Left cardiac atrium (tissue), 4 donors: Measurements from ENCODE around the gene ADAT1. TPM values are rescaled to one million over a fixed set of nuclear protein-coding genes. Genes with fewer than 3 reads are reported as not detected.
A peak's percentile ranks its signal among the peaks of the same experiment; 100 is the strongest.
"Not testable (repeated sequence)": the region's sequence is repeated elsewhere in the genome, so short reads cannot be mapped to it uniquely, and the experiment has no call there.

Source experiments
- ATAC-seq, 2 donors: fragments of 200-7000 bp; cut with Tn5 transposase; one replicate each; pipeline ENCODE4 v1.9.1; 2020; ENCODE audit warnings: mild to moderate bottlenecking in 2 of 2, moderate library complexity in 2 of 2
- DNase-seq: peaks from one replicate; pipeline ENCODE4 v3.0.0-alpha.2; 2020
- intact Hi-C, 2 donors: fragments of 100-400 bp; cut with DNase I; formaldehyde crosslinking; loops; one replicate each; pipeline versions ENCODE4 v1.14.1 to v1.15.1; 2022 to 2023
- total RNA-seq, 2 donors: library from RNA; stranded (reverse); fragmentation: NEBNext Ultra II Directional; extraction: Animal tissue kit (Norgen Biotek cat#: 25700); gene quantifications; one replicate each; pipeline ENCODE4 v1.2.1, GENCODE V29; 2021
- donor health status: DM: no; HTN: yes; CAD: no.
- donor health status: DM: no; HTN: yes; CAD: no; lungs with severe emphysema.
- donor health status: DM: yes; HTN: yes; CAD: no.
- donor health status: Dilated cardiomyopathy.

ADAT1 gene
- total RNA-seq, 2 donors from 2014 or later = 18.6 to 25.3 TPM

DNA sequence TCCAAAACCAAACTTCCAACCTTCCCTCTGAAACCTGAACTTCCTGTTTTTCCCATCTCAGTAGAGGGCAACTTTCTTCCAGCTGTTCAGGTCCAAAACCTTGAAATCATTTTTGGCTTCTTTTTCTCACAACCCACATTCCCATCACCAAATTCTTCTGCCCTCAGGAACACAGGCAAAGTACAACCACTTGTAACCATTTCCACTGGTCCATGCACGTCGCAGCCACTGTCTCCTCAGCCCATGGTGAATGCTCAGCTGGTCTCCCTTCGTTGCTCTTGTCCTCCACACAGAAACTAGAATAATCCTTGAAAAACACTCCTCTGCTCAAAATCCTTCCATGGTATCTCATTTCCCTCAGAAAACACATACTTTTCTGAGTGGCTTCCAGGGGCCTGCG, 3.7 kb upstream of the ADAT1 start:
- DNase-seq (no peak), ATAC-seq (no peak)
- intact Hi-C loops = no loop called here

DNA sequence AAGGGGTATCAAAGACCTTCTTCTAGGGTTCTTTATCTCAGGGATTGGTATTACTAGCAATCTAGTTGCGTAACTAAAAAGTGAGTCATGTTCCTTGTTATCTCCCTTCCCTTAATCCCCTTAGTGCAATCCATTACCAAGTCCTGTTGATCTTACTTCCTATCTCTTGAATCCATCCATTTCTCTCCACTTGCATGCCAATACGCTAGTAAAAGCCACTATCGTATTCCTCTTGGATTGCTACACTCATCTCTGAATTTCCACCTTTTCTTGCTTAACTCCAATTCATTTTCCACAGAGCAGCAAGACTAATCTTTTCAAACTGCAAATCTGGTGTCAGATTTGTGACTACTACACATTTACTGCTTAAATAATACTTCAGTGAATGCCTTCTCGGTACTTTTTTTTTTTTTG, 1.8 kb upstream of the ADAT1 start:
- no peak for ATAC-seq
- intact Hi-C loops = no loop called here
- DNase-seq = no peak

DNA sequence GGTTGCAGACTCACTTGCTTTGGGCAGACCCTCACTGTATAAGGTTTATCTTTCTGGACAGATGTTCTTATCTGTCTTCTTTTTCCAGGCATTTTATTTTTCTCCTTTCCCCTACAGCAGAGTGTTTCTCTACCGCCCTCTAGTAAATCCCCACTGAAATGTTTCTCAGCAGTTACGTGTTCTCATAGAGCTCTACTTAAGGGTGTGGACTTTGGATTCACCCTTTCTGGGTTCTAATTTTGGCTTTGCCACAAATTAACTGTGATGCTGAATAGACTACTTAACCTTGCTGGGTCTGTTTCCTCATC, 2.0 kb downstream of the ADAT1 start:
- DNase-seq (no peak), ATAC-seq (peak in 1 of 2 donors; percentile 9)
- intact Hi-C loops = no loop called here

DNA sequence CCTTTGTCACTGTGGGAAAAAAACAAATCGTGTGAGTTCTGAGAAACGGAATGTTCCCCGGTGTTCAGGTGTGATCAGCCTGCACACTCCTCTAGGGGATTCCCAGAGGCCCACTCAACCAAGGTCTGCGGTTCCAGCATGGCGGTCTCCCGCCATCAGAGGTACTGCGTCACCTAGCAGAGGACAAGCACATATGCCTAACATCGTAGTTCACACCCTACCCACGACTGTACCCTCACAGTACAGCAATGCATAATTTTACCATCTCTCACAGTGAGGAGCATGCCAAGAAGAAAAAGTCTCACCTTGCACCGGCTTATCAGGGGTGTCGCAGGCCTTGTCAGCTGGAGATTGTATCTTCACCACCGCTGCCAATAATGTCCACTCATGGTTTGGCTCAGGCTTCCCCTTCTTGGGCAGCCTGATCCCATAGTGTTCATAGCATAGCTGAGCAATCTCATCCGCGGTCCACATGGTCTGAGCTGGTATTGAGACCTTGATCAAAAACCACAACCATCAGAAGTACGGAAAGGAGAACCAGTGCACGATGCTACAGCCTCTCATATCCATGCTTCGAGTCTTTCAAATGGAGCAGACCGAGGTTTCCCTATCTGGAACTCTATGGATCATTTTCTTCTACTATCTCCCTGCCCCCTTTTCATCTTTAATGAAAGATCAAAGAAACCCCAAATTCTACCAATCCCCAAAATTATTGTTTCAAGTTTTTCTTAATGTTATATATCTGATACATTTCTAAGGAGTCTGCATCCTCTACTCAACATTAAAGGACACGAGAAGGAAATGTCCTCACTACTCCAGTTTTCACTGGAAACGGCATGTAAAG, 2.5 kb downstream of the ADAT1 start:
- intact Hi-C loops = no loop called here
- no peak for DNase-seq
- ATAC-seq = no peak

DNA sequence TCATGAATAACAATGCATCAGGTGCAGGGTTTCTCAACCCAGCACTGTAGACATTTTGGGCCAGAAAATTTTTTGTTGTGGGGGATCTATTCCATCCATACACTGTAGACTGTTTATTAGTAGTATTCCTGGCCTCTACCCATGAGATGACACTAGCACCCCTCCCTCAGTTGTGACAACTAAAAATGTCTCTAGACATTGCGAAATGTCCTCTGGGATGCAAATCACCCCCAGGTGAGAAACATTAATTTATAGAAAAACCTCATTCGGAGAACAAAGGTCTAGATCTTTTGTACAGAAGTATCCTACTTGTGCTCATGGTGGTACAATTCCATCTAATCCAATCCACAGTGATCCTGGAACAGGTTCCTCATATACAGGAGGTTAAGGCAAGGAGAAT, 4.3 kb downstream of the ADAT1 start:
- DNase-seq (no peak), ATAC-seq (no peak)
- intact Hi-C loops = no loop called here

DNA sequence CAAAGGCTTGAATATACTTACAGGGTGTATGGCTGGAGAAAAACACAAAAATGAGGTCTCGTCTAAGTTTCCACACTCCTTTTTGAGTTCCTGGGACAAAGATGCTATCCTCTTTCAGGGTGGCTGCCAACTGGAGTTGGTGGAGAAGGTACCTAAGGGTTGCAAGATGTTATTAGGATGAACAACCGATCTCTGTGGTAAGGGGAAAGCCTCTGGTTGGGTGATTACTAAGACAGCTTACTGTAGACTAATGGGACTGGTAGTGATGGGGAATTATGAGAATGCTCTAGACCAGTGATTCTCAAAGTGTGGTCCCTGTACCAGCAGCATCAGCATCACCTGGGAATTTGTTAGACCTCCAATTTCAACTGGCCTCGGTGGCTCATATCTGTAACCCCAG, 6.0 kb downstream of the ADAT1 start:
- intact Hi-C loops = no loop called here
- DNase-seq = no peak
- no peak for ATAC-seq

DNA sequence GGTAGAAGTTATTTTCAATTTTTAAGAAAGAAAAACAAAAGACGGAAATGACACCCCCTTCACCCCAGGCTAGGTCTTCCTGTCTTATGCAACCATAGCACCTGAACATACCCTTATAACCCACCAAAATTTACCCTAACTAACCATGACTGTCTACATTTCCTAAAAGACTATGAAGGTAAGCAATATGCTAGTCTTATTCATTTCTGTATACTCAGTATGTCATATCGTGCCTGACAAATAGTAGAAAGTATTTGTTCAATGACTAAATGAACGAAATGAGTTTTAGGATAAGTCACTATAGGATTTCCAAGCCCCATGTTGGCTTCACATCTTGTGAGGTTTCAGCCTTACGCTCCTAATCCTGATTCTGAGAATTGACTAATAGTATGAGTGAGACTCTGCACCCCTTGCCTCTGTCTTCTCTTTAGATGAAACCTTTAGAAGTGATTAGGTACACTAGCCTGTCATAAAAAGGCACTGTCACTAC, 6.5 kb downstream of the ADAT1 start:
- DNase-seq (no peak), ATAC-seq (no peak)
- intact Hi-C loops = no loop called here

DNA sequence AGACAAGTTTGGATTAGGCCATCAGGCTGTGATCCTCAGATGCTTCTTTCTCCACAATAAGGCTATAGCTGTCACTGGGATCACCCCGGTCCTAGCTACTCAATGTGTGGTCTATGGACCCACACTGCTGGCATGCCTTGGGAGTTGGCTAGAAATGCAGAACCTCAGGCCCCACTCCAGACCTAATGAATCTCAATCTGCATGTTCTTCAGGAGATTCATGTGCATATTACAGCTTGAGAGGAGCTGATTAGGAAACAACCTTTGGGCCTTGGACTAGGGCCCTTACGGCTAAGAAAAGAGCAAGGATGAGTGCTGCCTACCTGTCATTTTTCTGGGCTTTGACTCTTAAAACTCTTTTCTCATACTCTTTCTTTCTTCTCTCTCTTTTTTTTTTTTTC, 7.5 kb downstream of the ADAT1 start:
- DNase-seq = no peak
- intact Hi-C loops = no loop called here
- no peak for ATAC-seq

DNA sequence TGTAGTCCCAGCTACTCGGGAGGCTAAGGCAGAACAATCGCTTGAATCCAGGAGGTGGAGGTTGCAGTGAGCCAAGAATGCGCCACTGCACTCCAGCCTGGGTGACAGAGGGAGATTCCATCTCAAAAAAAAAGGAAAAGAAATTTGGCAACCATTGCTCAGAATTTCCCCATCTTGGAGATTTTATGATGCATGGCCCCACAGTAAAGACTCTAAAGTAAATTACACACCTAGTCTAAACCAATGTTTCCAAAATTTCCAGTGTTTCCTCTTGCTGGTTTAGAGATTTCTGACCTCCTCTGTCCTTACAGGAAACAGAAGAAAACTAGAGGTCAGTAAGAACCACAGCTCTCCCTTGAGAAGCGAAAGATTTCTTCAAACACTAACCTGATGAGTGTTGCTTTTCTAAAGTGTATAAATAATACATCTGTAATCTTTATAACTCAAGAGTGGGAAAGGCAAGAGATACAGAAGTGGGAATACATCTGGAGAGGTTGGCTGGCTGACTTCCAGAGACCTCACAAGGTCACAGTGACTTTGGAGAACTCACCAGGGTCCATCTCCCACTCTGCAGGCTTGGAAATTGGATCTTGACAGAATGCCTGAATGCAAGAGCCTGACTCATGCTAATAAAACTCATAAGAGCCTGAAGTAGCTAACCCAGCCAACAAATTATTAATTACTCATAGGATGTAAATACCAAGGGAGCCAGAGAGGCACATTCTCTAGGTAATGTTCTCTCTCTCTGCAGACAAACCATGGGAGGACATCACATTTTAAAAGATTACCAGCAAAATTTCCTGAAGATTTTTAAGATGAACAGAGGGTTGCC, 8.8 kb downstream of the ADAT1 start:
- ATAC-seq (peak in 1 of 2 donors; percentile 47), DNase-seq (no peak)
- intact Hi-C loops = no loop called here

DNA sequence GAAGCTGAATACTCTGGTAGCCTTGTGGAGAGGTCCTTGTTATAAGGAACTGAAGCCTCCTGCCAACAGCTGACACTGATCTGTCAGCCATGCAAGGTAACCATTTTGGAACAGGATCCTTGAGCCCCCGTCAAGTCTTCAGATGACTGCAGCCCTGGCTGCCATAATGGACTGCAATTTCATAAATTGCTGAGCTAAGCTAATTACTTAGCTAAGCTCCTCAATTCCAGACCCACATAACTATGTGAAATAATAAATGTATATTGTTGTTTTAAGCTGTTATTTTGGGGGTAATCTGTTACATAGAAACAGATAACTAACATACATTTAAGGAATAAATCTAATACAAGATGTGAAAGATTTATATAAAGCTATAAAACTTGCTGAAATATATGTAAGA, 16.6 kb downstream of the ADAT1 start:
- intact Hi-C loops = no loop called here
- no peak for ATAC-seq
- DNase-seq = no peak

DNA sequence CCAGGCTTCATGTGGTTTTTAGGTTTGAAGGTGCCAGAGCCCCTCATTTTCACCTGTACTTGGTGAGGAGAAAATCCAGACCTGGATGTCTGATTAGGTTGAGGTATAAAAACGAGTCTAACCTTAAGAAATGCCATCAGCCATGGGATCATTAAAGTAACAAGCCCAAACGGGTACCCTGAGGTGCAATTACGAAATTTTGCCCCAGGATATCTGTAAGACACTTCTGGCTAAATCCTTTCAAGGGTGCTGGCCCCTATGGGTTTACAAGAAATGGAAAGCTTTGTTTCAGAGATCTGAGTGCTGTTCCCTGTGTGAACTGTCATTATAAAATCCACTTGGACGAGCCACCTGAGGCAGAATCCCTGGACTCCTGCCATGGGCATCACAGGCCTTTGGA, 19.8 kb downstream of the ADAT1 start:
- no peak for DNase-seq
- intact Hi-C loops = no loop called here
- no peak for ATAC-seq

DNA sequence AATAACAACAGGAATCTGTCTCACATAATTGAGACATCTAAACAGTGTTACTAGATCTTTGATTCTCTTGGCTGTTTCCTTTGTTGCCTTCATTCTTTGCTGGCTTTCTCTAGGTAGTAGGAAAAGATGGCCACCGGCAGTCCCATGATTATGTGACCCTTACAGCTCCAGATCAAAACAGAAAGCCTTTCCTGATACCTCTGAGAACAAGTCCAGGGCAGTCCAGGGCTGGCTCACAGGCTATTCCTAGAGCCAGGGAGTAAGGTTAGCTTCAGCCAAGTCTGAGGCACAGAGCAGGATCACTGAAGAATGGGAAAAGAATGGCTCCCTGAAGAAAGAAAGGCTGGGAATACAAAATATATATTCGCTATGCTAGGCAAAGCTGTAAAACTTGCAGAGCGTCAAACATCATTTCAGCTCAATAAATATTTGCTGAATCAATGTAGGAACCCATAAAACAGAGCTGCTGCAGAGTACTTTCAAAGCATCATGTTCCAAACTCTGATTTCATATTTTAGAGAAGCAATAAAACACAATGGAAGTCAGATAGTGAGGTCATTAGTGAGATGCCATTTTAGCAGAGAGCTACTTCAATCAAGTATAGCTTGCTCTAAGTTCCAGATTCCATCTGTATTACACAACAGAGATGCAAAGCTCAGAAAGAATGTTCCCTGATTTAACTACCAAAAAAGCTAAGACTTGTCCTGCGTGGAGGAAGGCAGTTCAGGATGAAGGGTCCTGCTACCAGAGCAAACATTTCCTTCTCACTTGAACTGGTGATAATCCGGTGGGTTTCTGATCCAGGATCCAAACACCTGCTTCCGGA, 23.4 kb downstream of the ADAT1 start:
- DNase-seq (no peak), ATAC-seq (no peak)
- intact Hi-C loops = no loop called here

DNA sequence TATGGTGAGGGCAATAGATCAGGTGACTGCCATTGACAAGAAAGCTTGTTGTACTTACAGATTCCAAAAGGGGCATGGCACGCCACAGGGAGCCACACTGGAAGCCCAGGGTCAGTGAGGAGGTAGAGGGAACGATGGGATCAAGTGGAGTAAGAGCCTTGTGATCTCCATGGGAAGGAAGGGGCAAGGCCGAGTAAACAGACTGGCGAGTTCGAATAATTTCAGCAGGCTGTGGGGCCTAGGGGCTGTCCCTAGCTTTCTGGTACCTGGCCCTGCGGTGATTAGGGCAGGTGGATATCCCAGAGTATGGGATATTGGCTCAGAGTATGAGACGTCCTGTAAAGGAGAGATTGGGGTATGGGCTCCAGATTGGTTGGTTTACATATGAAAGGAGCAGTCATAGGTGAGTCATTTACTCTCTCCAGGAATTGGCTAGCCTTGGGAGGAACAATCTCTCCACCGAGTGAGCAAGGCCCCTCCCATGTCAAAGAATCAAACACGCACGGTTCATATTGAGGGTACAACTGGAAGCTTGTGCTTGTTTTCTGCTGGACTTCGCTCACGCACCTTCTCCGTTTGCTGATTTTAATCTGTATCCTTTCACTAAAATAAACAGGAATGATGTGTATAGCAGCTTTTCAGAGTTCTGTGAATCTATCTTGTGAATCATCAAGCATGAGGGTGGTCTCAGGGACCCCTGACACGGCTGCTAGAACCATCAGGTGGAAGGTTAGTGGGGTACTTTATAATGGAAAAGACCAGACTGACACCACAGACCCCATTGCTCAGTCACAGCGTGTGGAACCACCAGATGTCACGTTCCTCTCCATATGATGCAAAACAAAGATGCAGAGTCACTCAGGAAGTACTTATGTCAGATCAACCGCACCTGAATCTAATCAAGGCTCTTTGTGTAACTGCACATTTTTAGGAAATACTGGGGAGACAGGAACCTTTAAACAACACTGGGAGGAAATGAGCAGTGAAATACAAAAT, 29.0 kb downstream of the ADAT1 start:
- intact Hi-C loops = no loop called here
- ATAC-seq (no peak), DNase-seq (no peak)

DNA sequence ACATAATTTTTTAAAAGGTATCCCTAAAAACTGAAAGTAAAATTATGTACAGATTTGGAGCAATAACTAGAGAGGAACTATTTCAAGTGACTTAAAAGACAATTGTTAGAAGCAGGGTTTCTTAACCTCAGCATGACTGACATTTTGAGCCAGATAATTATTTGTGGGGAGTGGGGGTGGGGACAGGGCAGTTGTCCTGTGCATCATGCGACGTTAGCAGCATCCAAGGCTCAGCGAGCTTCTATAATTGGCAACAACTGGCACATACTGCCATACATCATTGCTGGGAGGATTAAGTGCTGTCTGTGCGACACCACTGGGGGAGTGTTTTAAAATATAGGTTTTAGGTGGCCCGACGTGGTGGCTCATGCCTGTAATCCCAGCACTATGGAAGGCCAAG, 29.8 kb downstream of the ADAT1 start:
- intact Hi-C loops = no loop called here
- DNase-seq = no peak

DNA sequence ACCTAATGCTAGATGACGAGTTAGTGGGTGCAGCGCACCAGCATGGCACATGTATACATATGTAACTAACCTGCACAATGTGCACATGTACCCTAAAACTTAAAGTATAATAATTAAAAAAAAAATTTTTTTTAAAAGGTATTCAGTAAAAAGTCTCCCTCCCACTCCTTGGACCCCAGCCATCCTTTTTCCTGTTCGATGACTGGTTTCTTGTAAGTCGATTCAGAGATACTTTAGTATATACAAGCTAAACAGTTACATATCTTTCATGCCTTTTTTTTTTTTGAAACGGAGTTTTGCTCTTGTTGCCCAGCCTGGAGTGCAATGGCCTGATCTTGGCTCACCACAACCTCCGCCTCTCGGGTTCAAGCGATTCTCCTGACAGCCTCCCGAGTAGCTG, 31.2 kb downstream of the ADAT1 start:
- DNase-seq, intact Hi-C loops, ATAC-seq: not testable (repeated sequence)

More for the DNA sequence above, 29.8 kb downstream of the ADAT1 start:
- ATAC-seq = no peak

DNA sequence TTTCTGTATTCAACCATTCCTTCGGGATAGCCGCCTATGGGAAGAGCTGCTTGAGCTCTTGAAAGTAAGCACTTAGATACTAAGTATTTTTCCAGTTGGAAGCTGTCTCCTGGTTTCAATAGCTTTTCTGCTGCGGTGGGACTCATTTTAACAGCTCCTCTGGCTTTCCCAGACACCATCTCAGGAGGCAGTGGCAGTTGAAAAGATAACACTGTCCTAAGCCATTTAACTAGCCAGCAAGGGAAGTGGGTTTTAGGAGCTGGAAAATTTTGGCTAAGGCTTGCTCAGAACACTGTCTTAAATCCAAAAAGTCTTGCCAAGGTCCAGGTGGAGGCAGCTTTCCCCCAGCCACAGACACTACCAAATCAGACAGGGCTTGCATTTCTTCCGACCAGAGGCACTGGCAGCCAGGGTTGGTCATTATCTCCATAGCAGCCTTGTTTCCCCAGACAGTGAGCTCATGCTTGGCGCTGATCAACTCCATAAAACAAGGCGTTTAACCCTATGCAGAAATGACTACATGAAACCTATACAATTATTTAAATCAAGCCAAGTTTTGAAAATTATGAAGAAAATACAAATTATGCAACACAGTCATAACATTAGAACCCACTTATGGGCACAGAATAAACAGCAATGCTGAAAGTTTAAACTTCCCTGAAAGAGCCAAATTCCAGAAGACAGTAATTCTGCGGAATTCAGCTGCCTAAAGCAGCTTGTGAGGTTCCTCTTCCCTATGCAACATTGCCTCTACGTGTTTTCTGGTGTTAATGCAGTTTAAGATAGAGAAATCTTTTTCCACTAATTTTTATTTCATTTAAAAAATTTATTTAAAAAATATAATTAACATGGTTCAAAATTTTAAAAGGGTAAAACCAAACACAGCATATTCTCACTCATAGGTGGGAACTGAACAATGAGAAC, 31.9 kb downstream of the ADAT1 start:
- DNase-seq (peak; percentile 81), ATAC-seq (peak; percentile 92 to 94)
- intact Hi-C loops = no loop called here

DNA sequence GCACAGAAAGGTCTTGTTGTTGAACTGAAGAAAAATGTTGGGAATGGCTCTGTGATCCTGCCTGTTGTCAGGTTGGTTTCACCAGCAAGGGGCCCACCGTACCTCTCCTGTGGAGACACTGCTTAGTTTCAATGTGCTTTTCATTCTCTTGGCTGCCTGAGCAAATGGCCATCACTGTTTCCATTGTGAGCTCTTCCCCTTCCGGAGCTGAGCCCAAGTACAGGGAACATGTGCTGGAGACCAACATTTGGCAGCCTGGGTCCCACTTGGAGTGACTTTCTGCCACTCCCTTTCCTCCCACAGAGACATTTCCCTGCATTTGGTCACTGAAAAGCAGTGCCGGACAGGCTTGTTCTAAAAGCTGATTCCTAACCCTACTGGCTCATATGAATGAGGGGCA, 33.8 kb downstream of the ADAT1 start:
- ATAC-seq = peak; percentile 54 to 61
- intact Hi-C loops = no loop called here

More for the DNA sequence above, 33.8 kb downstream of the ADAT1 start:
- DNase-seq = peak; percentile 84
